CD4-positive, CD25-positive, alpha-beta regulatory T cell (primary cell): ENCODE results near the gene SLC4A5. TPM values are rescaled to one million over a fixed set of nuclear protein-coding genes. Genes with fewer than 3 reads are reported as not detected.
"Not testable (repeated sequence)": the region's sequence is repeated elsewhere in the genome, so short reads cannot be mapped to it uniquely, and the experiment has no call there.

Experiments used
- ATAC-seq, 2 donors: fragments of 150-1000 bp; cut with Tn5 transposase; one replicate each; pipeline ENCODE4 v1.10.0; 2021; ENCODE audit warnings: low read depth in 2 of 2, moderate number of reproducible peaks in 2 of 2, moderate library complexity in 1 of 2
- DNase-seq, 3 donors: peaks; one replicate each; pipeline versions ENCODE4 v3.0.0 to v3.0.0-alpha.2; 2012 to 2022; ENCODE audit warnings: mixed read lengths in 1 of 3
- H3K27ac ChIP-seq: one replicate; pipeline ENCODE4 v1.7.0; 2013; ENCODE audit warnings: mild to moderate bottlenecking, low read length; ENCODE audit not compliant: insufficient read depth, poor library complexity, severe bottlenecking
- H3K27me3 ChIP-seq: one replicate; pipeline ENCODE4 v1.7.0; 2013; ENCODE audit warnings: low read length; ENCODE audit not compliant: control insufficient read depth, insufficient read depth
- H3K36me3 ChIP-seq: one replicate; pipeline ENCODE4 v1.7.0; 2013; ENCODE audit warnings: mild to moderate bottlenecking, low read length, moderate library complexity; ENCODE audit not compliant: control insufficient read depth, insufficient read depth
- H3K4me1 ChIP-seq: 2 replicates; pipeline ENCODE4 v1.7.0; 2013; ENCODE audit warnings: mild to moderate bottlenecking, low read length; ENCODE audit not compliant: insufficient read depth, control insufficient read depth, poor library complexity, severe bottlenecking
- H3K4me3 ChIP-seq: one replicate; pipeline ENCODE4 v1.7.0; 2013; ENCODE audit warnings: low read depth, mild to moderate bottlenecking, low read length, moderate library complexity
- H3K9me3 ChIP-seq, 2 experiments: 1 replicate in 1 of 2; 2 replicates in 1 of 2; pipeline ENCODE4 v1.7.0; 2013; ENCODE audit warnings: low read length in 2 of 2, mild to moderate bottlenecking in 1 of 2, moderate library complexity in 1 of 2; ENCODE audit not compliant: control insufficient read depth in 2 of 2
- H3K27ac Mint-ChIP-seq, 3 donors: one replicate each; pipeline ENCODE4 v1.8.0; 2020 to 2022; ENCODE audit warnings: mild to moderate bottlenecking in 3 of 3, mixed read lengths in 3 of 3, moderate library complexity in 2 of 3
- H3K27me3 Mint-ChIP-seq: one replicate; pipeline ENCODE4 v1.8.0; 2022; ENCODE audit warnings: mild to moderate bottlenecking, mixed read lengths
- H3K36me3 Mint-ChIP-seq: one replicate; pipeline ENCODE4 v1.8.0; 2020; ENCODE audit warnings: mixed read lengths
- H3K4me1 Mint-ChIP-seq, 4 donors: one replicate each; pipeline ENCODE4 v1.8.0; 2020 to 2022; ENCODE audit warnings: mixed read lengths in 4 of 4, mild to moderate bottlenecking in 1 of 4
- H3K4me3 Mint-ChIP-seq, 4 donors: one replicate each; pipeline ENCODE4 v1.8.0; 2020 to 2022; ENCODE audit warnings: mild to moderate bottlenecking in 4 of 4, mixed read lengths in 4 of 4, moderate library complexity in 3 of 4
- H3K9me3 Mint-ChIP-seq, 7 donors: one replicate each; pipeline ENCODE4 v1.8.0; 2020 to 2022; ENCODE audit warnings: mixed read lengths in 7 of 7, mild to moderate bottlenecking in 3 of 7, moderate library complexity in 2 of 7
- polyA plus RNA-seq, 4 donors: library from polyadenylated mRNA; unstranded; fragments of 300-500 nt; fragmentation: Illumina TruSeq; gene quantifications; one replicate each; pipeline ENCODE4 v1.2.3, GENCODE V29; 2021
- total RNA-seq: library from RNA; stranded (reverse); gene quantifications from one replicate; pipeline ENCODE4 v1.2.3, GENCODE V29; 2022

Gene SLC4A5
- total and polyA plus RNA-seq, 5 donors from 2014 or later: 0.30 to 12.7 (median 0.85) TPM

DNA sequence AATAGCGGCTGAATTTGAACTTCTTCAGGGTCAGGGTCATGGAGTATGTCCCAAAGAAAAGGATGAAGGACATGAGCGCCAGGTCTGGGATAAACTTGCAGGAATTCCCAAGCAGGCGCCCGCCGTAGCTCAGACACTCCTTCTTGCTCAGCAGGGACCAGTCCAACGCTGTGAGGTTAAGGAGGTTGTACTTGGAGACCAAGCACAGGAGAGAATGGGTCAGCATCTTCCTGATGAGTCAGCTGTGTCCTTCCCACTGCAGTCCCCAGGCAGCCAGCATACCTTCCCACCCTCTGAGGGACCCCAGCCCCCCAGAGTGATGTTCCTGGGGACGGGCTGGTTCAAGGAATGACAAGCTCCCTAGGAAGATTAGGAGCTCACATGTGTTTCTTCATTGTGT, 103.9 kb downstream of the SLC4A5 start:
- no peak overlapping the region for H3K27ac Mint-ChIP-seq

GRCh38 chr2:74238879-74239278, 104.3 kb downstream of the SLC4A5 start:
- peaks cover 29% of the 10 kb centered on the region for H3K36me3 Mint-ChIP-seq

More for the DNA sequence above, 103.9 kb downstream of the SLC4A5 start:
- Mint-ChIP-seq H3K4me1 (peaks cover 0 to 5% (median under 1%) of the 10 kb centered on the region in 4 donors), H3K27me3 (no peaks in the 10 kb centered on the region), H3K4me3 (no peak overlapping the region), H3K9me3 (no peaks in the 10 kb centered on the region), H3K36me3 (peaks cover 29% of the 10 kb centered on the region)
- Histone ChIP-seq H3K36me3 (no peaks in the 10 kb centered on the region), H3K4me3 (no peak overlapping the region), H3K27ac (no peak overlapping the region), H3K9me3 (no peaks in the 10 kb centered on the region), H3K27me3 (no peaks in the 10 kb centered on the region), H3K4me1 (no peaks in the 10 kb centered on the region)
- DNase-seq: no peak
- no peak for ATAC-seq

DNA sequence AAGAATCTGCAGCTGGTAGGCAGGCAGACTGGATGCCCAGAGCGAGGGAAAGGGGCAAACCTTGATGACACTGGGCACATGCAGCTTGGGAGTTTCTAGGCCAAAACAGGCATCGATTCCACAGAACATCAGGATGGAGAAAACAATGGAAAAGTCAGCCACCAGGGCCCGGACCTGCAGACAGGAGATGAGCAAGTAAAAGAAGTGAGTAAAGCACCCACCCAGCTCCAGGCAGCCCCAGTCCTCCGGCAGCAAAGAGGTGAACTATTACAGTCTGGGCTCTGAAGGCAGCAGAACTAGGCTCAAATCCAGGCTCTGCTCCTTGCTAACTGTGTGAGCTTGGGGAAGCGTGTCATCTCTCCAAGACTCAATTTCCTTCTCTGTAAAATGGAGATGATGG, 108.2 kb downstream of the SLC4A5 start:
- no peaks in the 10 kb centered on the region for H3K27me3 ChIP-seq
- no peaks in the 10 kb centered on the region for H3K36me3 ChIP-seq
- no peak overlapping the region for H3K27ac ChIP-seq
- Mint-ChIP-seq H3K36me3 (peaks cover 35% of the 10 kb centered on the region), H3K9me3 (no peaks in the 10 kb centered on the region), H3K27me3 (no peaks in the 10 kb centered on the region), H3K4me1 (peaks cover 0 to 5% (median under 1%) of the 10 kb centered on the region in 4 donors), H3K27ac (peak overlapping the region in 1 of 3 donors; percentile 11), H3K4me3 (no peak overlapping the region)
- no peak overlapping the region for H3K4me3 ChIP-seq
- no peaks in the 10 kb centered on the region for H3K4me1 ChIP-seq
- no peaks in the 10 kb centered on the region for H3K9me3 ChIP-seq
- no peak for DNase-seq
- ATAC-seq: no peak

More at GRCh38 chr2:74238879-74239278, 104.3 kb downstream of the SLC4A5 start:
- no peaks in the 10 kb centered on the region for H3K36me3 ChIP-seq
- H3K4me1 ChIP-seq: no peaks in the 10 kb centered on the region
- H3K9me3 ChIP-seq: no peaks in the 10 kb centered on the region
- no peak for DNase-seq
- no peak overlapping the region for H3K4me3 Mint-ChIP-seq
- no peaks in the 10 kb centered on the region for H3K27me3 ChIP-seq
- H3K27me3 Mint-ChIP-seq: no peaks in the 10 kb centered on the region
- no peak overlapping the region for H3K27ac Mint-ChIP-seq
- H3K4me1 Mint-ChIP-seq: peaks cover 0 to 5% (median under 1%) of the 10 kb centered on the region in 4 donors
- no peak overlapping the region for H3K27ac ChIP-seq
- no peaks in the 10 kb centered on the region for H3K9me3 Mint-ChIP-seq
- ATAC-seq: no peak
- no peak overlapping the region for H3K4me3 ChIP-seq

DNA sequence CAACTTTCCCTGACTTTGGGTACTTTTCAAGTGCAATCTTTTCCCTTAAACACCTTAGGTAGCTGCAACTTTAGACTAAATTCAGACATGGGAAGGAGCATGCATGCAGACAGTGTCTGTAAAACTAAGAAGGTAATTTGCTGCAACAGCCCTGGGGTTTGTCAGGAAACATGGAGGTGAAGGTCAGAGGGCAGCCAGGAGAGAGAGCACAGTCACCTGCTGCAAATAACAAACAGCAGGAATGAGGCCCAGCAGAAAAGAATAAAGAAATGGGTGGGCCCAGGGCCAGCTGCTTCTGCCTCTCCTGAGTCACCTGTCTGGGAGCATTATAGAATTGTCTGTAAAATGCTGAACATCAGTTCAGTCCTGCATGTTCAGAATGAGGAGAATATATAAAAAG, 109.6 kb downstream of the SLC4A5 start:
- Mint-ChIP-seq H3K27ac (no peak overlapping the region), H3K9me3 (no peaks in the 10 kb centered on the region), H3K4me1 (peaks cover 0 to 5% (median 2%) of the 10 kb centered on the region in 4 donors), H3K27me3 (no peaks in the 10 kb centered on the region), H3K36me3 (peaks cover 36% of the 10 kb centered on the region), H3K4me3 (no peak overlapping the region)
- no peaks in the 10 kb centered on the region for H3K27me3 ChIP-seq
- ATAC-seq (no peak), DNase-seq (no peak)
- H3K36me3 ChIP-seq: no peaks in the 10 kb centered on the region
- no peak overlapping the region for H3K27ac ChIP-seq
- no peak overlapping the region for H3K4me3 ChIP-seq
- no peaks in the 10 kb centered on the region for H3K4me1 ChIP-seq
- H3K9me3 ChIP-seq: no peaks in the 10 kb centered on the region

GRCh38 chr2:74232426-74232825, 110.8 kb downstream of the SLC4A5 start:
- Histone ChIP-seq H3K4me3 (no peak overlapping the region), H3K27ac (no peak overlapping the region), H3K9me3 (no peaks in the 10 kb centered on the region), H3K27me3 (no peaks in the 10 kb centered on the region), H3K36me3 (no peaks in the 10 kb centered on the region), H3K4me1 (no peaks in the 10 kb centered on the region)
- H3K4me1 Mint-ChIP-seq: peaks cover 0 to 5% (median 2%) of the 10 kb centered on the region in 4 donors
- no peaks in the 10 kb centered on the region for H3K9me3 Mint-ChIP-seq
- no peak for ATAC-seq
- peaks cover 36% of the 10 kb centered on the region for H3K36me3 Mint-ChIP-seq
- no peak overlapping the region for H3K27ac Mint-ChIP-seq
- no peak overlapping the region for H3K4me3 Mint-ChIP-seq
- no peak for DNase-seq
- H3K27me3 Mint-ChIP-seq: no peaks in the 10 kb centered on the region

DNA sequence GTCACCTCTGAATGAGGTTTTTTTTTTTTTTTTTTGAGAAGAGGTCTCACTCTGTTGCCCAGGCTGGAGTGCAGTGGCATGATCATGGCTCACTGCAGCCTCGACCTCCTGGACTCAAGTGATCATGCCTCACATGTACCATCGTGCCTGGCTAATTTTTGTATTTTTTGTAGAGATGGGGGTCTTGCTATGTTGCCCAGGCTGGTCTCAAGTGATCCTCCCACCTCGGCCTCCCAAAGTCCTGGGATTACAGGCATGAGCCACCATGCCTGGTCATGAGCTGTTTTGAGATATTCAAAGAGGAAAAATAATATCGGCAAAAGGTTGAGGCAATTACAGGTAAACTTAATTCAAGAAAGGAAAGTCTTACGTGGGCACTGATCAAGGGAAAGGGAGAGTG, 113.4 kb downstream of the SLC4A5 start:
- ATAC-seq, H3K27ac ChIP-seq, H3K27ac Mint-ChIP-seq, H3K9me3 ChIP-seq, H3K36me3 ChIP-seq, H3K4me1 ChIP-seq, DNase-seq, H3K4me1 Mint-ChIP-seq, H3K27me3 ChIP-seq, H3K9me3 Mint-ChIP-seq, H3K4me3 Mint-ChIP-seq, H3K27me3 Mint-ChIP-seq, H3K4me3 ChIP-seq: not testable (repeated sequence)
- H3K36me3 Mint-ChIP-seq: peaks cover 32% of the 10 kb centered on the region

- Mint-ChIP-seq H3K9me3 (peaks cover 0 to 2% (median 0%) of the 10 kb centered on the region in 7 donors), H3K4me3 (no peak overlapping the region)
- no peak for DNase-seq
Observed at GRCh38 chr2:74228772-74229171, 114.4 kb downstream of the SLC4A5 start.

GRCh38 chr2:74227646-74228045, 115.6 kb downstream of the SLC4A5 start:
- peak overlapping the region in 1 of 3 donors; percentile 5 for H3K27ac Mint-ChIP-seq
- H3K36me3 Mint-ChIP-seq: peaks cover 24% of the 10 kb centered on the region
- H3K4me1 Mint-ChIP-seq: peaks cover 0 to 2% (median under 1%) of the 10 kb centered on the region in 4 donors
- peaks cover 0 to 2% (median 0%) of the 10 kb centered on the region in 7 donors for H3K9me3 Mint-ChIP-seq
- DNase-seq (no peak), ATAC-seq (no peak)
- no peak overlapping the region for H3K27ac ChIP-seq
- no peak overlapping the region for H3K4me3 Mint-ChIP-seq
- no peaks in the 10 kb centered on the region for H3K36me3 ChIP-seq
- H3K9me3 ChIP-seq: no peaks in the 10 kb centered on the region
- no peaks in the 10 kb centered on the region for H3K27me3 Mint-ChIP-seq
- H3K4me1 ChIP-seq: no peaks in the 10 kb centered on the region
- H3K27me3 ChIP-seq: no peaks in the 10 kb centered on the region
- H3K4me3 ChIP-seq: no peak overlapping the region

More at GRCh38 chr2:74228772-74229171, 114.4 kb downstream of the SLC4A5 start:
- Mint-ChIP-seq H3K27ac (peak overlapping the region in 1 of 3 donors; percentile 84), H3K36me3 (peaks cover 27% of the 10 kb centered on the region), H3K27me3 (no peaks in the 10 kb centered on the region), H3K4me1 (peaks cover 0 to 2% (median under 1%) of the 10 kb centered on the region in 4 donors)
- ATAC-seq: no peak
- Histone ChIP-seq H3K27ac (no peak overlapping the region), H3K4me3 (no peak overlapping the region), H3K36me3 (no peaks in the 10 kb centered on the region), H3K4me1 (no peaks in the 10 kb centered on the region), H3K27me3 (no peaks in the 10 kb centered on the region), H3K9me3 (no peaks in the 10 kb centered on the region)
